HL-60 (cell line): ENCODE measurements around the gene MYH10.

ENCODE experiments used
- POLR2AphosphoS5 ChIP-seq: IDR thresholded peaks from 2 replicates; pipeline ENCODE4 v1.6.1; 2012; ENCODE audit warnings: low read depth
- TF ChIP-seq, protein P1 (sequence below): IDR thresholded peaks from one replicate; pipeline ENCODE4 v1.5.1; 2011; ENCODE audit warnings: low read length, control low read depth, inconsistent platforms; ENCODE audit not compliant: insufficient read depth

DNA sequence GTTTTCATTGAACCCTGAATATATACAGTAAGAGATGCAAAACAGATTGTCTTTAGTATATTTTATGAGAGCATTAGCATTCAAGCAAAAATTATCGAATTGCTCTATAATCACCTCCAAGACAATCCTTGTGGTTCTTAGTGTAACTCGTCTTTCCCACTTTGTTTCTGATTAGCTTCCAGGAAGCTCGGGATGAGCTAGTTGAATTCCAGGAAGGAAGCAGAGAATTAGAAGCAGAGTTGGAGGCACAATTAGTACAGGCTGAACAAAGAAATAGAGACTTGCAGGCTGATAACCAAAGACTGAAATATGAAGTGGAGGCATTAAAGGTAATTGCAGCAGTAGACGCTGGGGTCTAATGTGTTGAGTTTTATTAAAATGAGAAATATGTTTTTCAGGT, 185.0 kb downstream of the MYH10 start:
- TF ChIP-seq, protein P1, sequence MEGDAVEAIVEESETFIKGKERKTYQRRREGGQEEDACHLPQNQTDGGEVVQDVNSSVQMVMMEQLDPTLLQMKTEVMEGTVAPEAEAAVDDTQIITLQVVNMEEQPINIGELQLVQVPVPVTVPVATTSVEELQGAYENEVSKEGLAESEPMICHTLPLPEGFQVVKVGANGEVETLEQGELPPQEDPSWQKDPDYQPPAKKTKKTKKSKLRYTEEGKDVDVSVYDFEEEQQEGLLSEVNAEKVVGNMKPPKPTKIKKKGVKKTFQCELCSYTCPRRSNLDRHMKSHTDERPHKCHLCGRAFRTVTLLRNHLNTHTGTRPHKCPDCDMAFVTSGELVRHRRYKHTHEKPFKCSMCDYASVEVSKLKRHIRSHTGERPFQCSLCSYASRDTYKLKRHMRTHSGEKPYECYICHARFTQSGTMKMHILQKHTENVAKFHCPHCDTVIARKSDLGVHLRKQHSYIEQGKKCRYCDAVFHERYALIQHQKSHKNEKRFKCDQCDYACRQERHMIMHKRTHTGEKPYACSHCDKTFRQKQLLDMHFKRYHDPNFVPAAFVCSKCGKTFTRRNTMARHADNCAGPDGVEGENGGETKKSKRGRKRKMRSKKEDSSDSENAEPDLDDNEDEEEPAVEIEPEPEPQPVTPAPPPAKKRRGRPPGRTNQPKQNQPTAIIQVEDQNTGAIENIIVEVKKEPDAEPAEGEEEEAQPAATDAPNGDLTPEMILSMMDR, result no peak
- no peak for TF ChIP-seq POLR2AphosphoS5
